Chondrocyte (in vitro differentiated cells): ENCODE measurements around the gene CYLD. TPM values are rescaled to one million over a fixed set of nuclear protein-coding genes. Genes with fewer than 3 reads are reported as not detected.

Experiments used
- DNase-seq: peaks from one replicate; pipeline ENCODE4 v3.0.0; 2021; ENCODE audit warnings: mixed read lengths, low spot score
- H3K27ac Mint-ChIP-seq: one replicate; pipeline ENCODE4 v1.8.0; 2021; ENCODE audit warnings: mild to moderate bottlenecking, moderate library complexity, mixed read lengths; ENCODE audit not compliant: unreplicated experiment
- H3K27me3 Mint-ChIP-seq: 2 replicates; pipeline ENCODE4 v1.8.0; 2021; ENCODE audit warnings: low read depth, mixed read lengths
- H3K36me3 Mint-ChIP-seq: 2 replicates; pipeline ENCODE4 v1.8.0; 2021; ENCODE audit warnings: low read depth, mixed read lengths
- H3K4me1 Mint-ChIP-seq: 2 replicates; pipeline ENCODE4 v1.8.0; 2021; ENCODE audit warnings: low read depth, mild to moderate bottlenecking, mixed read lengths
- H3K4me3 Mint-ChIP-seq: one replicate; pipeline ENCODE4 v1.8.0; 2021; ENCODE audit warnings: mild to moderate bottlenecking, moderate library complexity, mixed read lengths; ENCODE audit not compliant: unreplicated experiment
- H3K9me3 Mint-ChIP-seq: 2 replicates; pipeline ENCODE4 v1.8.0; 2021; ENCODE audit warnings: low read depth, mixed read lengths
- total RNA-seq: library from RNA; stranded (reverse); gene quantifications from 3 replicates; pipeline ENCODE4 v1.2.1, GENCODE V29; 2021
- TF ChIP-seq, protein P1 (sequence below): fragments of 200-600 bp; sonication (generic); IDR thresholded peaks from 2 replicates; pipeline ENCODE4 v1.5.0; 2021; ENCODE audit warnings: antibody characterized with exemption, mild to moderate bottlenecking, moderate library complexity

Gene CYLD
- total RNA-seq, 1 donor from 2014 or later = 35.8 TPM

DNA sequence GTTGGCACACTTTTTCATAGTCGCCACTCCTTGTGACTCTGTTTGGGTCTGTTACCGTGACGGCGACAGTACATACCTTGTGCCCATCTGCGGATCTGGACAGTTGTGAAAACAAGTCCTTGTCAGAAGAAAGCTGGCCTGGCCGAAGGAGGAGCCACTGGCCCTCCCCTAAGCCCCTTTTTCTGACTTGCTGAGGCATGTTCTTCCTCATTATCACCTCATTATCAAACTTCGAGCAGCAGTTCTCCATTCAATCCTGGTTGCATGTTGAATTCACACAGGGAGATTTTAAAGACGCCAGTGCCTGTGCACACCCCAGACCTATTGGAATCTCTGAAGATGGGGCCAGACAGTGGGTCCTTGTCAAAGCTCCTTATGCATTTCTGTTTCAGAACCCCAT, 61.1 kb downstream of the CYLD start:
- Mint-ChIP-seq H3K27ac (no peak overlapping the region), H3K4me1 (peaks cover 8% of the 10 kb centered on the region), H3K4me3 (no peak overlapping the region), H3K36me3 (no peaks in the 10 kb centered on the region), H3K9me3 (no peaks in the 10 kb centered on the region), H3K27me3 (peaks cover under 1% of the 10 kb centered on the region)
- DNase-seq = no peak
- TF ChIP-seq, protein P1, sequence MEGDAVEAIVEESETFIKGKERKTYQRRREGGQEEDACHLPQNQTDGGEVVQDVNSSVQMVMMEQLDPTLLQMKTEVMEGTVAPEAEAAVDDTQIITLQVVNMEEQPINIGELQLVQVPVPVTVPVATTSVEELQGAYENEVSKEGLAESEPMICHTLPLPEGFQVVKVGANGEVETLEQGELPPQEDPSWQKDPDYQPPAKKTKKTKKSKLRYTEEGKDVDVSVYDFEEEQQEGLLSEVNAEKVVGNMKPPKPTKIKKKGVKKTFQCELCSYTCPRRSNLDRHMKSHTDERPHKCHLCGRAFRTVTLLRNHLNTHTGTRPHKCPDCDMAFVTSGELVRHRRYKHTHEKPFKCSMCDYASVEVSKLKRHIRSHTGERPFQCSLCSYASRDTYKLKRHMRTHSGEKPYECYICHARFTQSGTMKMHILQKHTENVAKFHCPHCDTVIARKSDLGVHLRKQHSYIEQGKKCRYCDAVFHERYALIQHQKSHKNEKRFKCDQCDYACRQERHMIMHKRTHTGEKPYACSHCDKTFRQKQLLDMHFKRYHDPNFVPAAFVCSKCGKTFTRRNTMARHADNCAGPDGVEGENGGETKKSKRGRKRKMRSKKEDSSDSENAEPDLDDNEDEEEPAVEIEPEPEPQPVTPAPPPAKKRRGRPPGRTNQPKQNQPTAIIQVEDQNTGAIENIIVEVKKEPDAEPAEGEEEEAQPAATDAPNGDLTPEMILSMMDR = no peak

DNA sequence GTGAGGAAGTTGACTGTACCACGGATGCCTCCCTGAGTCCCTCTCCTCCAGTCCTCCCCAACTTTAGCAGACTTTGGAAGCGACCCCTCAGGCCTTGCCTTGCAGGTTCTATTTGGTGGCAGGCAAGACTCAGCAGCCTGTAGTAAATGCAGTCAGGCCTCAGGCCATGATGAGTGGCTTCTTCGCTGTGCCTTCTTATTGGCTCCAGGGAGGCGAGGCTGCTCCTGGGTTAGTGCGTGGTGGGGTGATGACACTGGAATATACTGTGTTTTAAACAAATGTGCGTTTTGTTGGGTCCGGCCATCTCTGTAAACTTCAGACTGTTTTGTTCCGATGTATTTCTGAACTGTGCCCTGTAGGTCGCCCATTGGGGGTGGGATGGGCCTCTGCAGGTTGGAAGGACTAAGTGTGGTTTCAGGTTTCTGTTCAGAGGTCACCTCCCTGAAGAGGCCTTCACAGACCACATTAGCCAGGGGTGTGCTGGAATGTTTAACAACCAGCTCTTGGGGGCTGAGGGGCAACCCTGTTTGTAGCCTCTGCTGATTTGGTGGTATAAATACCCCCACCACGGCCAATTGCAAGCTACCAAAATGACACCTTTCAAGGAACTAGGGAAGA, 62.5 kb downstream of the CYLD start:
- no peak overlapping the region for H3K27ac Mint-ChIP-seq

DNA sequence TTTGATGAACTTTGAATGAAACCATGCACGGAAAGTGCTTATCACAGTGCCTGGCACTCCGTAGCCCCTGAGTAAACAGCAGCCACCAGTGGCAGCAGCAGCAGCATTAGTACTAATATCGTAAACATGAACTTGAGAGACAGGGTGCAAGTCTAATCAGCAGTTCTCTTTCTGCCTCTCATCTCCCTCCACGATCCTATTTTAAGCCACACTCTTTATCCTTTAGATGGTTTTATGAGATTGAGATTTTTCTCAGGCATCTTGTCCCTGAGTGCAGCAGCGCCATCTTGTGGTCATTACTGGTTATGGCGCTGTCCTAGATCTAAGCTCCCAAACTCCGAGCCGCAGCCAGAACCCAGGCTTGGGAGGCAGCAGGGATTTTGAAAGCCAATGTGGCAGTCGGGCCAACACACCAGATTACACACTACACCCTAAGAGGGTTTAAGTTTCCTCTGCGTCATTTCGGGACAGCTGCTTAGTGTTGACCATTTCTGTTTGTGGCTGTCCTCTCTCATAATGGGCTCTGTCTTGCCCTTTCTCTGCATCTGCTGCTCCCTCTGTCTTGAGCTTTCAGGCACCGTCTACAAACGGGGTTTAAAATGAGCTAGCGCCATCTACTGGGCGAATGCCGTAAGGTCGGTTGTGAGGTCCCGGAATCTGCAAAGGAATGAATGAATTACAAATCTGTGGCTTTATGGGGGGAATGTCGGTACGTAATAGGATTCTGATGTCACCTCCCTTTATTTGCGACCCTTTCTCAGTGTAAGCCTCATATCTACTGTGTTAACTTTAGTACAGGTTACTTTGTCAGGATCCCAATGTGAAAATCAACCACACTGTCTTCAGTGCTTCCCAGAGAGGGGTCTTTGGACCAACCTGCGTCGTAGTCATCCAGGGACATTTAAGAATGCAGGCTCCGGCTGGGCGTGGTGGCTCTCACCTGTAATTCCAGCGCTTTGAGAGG, 64.5 kb downstream of the CYLD start:
- peaks cover 8% of the 10 kb centered on the region for H3K4me1 Mint-ChIP-seq
- H3K4me3 Mint-ChIP-seq = peak overlapping the region; percentile 60
- TF ChIP-seq, protein P1 = peak; percentile 95
- no peaks in the 10 kb centered on the region for H3K36me3 Mint-ChIP-seq
- H3K9me3 Mint-ChIP-seq = no peaks in the 10 kb centered on the region
- peak overlapping the region; percentile 60 for H3K27ac Mint-ChIP-seq
- DNase-seq = no peak
- H3K27me3 Mint-ChIP-seq = peaks cover 7% of the 10 kb centered on the region

More for the DNA sequence above, 62.5 kb downstream of the CYLD start:
- H3K9me3 Mint-ChIP-seq = no peaks in the 10 kb centered on the region
- peaks cover 8% of the 10 kb centered on the region for H3K4me1 Mint-ChIP-seq
- H3K27me3 Mint-ChIP-seq = peaks cover 7% of the 10 kb centered on the region
- TF ChIP-seq, protein P1 = no peak
- DNase-seq = no peak
- H3K4me3 Mint-ChIP-seq = no peak overlapping the region
- no peaks in the 10 kb centered on the region for H3K36me3 Mint-ChIP-seq

DNA sequence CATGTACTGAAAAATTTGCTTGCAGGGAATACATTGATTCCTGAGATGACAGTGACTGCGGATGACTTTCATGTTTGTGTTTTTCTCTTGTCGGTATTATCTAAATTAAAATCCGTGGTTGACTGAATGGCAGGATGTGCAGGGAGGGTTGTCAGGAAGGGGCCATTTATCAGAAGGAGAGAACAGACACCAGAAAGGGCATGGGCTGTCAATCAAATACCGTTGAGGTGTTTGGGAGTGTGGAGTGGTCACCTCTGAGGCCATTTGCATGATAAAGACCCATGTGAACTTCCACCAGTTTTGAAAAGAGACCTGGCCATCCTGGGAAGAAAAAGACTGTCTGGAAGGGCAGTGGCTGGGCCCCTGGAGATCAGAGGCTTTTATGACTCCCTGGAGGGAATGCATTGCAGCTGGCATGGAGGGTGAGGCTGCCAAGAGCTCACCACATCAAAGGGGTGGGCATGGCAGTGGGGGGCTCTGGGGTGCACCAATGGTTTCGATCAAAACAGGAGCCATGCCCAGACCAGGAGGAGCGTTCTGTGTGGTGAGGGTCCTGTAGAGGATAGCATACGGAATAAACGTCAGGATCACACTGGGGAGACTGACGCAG, 67.1 kb downstream of the CYLD start:
- no peaks in the 10 kb centered on the region for H3K9me3 Mint-ChIP-seq
- peaks cover 7% of the 10 kb centered on the region for H3K27me3 Mint-ChIP-seq
- H3K36me3 Mint-ChIP-seq = no peaks in the 10 kb centered on the region
- no peak overlapping the region for H3K4me3 Mint-ChIP-seq
- TF ChIP-seq, protein P1 = no peak
- no peak overlapping the region for H3K27ac Mint-ChIP-seq
- H3K4me1 Mint-ChIP-seq = peaks cover 14% of the 10 kb centered on the region
- no peak for DNase-seq

DNA sequence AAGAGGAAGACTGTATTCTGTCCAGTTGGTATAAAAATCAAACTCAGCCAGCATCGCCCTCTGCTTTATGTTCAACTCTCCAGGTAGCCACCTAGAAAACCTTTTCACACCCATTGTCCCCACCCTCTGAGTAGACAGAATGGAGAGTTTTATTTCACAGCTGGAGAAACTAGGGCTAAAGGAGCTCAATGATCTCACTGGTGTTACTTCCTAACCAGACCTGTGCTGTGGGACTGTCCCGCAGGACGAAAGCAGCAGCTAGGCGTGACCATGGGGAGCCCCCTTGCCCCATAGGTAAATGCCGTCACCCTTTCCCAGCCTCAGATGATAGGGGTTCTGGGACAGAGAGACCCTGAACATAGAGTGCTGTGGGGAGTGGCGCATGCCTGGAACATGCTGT, 67.7 kb downstream of the CYLD start:
- no peak overlapping the region for H3K27ac Mint-ChIP-seq
- peaks cover 14% of the 10 kb centered on the region for H3K4me1 Mint-ChIP-seq
- H3K9me3 Mint-ChIP-seq = no peaks in the 10 kb centered on the region
- TF ChIP-seq, protein P1 = no peak
- H3K36me3 Mint-ChIP-seq = no peaks in the 10 kb centered on the region
- H3K4me3 Mint-ChIP-seq = no peak overlapping the region
- no peak for DNase-seq
- peaks cover 7% of the 10 kb centered on the region for H3K27me3 Mint-ChIP-seq
